Measurements from ENCODE around the gene HCK.

- TF ChIP-seq CTCF (IDR thresholded peaks at IDR 0.05) (no peak), YY1 (IDR thresholded peaks at IDR 0.05; ENCODE audit: low read depth) (no peak), GABPA (IDR thresholded peaks at IDR 0.05; ENCODE audit: low read depth) (no peak), TAF1 (IDR thresholded peaks at IDR 0.05; ENCODE audit: borderline replicate concordance, low read depth, low read length) (no peak), EZH2phosphoT487 (IDR thresholded peaks at IDR 0.05; ENCODE audit: borderline replicate concordance, low read depth) (no peak), TCF12 (IDR thresholded peaks at IDR 0.05) (no peak), FOXM1 (IDR thresholded peaks at IDR 0.05; ENCODE audit: low read depth) (no peak), JUND (IDR thresholded peaks at IDR 0.05) (no peak), EP300 (IDR thresholded peaks at IDR 0.05; ENCODE audit: borderline replicate concordance in 1 of 2, low read depth in 1 of 2, low read length in 1 of 2) (no peak)
Measured at GRCh38 chr20:32045999-32046398, 6.0 kb upstream of the HCK start.

Data from SK-N-SH (cell line).